K562 (cell line): ENCODE results near the gene SEC23IP. TPM values are rescaled to one million over a fixed set of nuclear protein-coding genes. Genes with fewer than 3 reads are reported as not detected.

ENCODE experiments used
- BMI1 ChIP-seq: fragments of 150-350 bp; IDR thresholded peaks from 2 replicates; pipeline ENCODE4 v1.6.1; 2014; ENCODE audit warnings: low read length
- BRF1 ChIP-seq: IDR thresholded peaks from 3 replicates; pipeline ENCODE4 v1.6.1; 2011; ENCODE audit warnings: borderline replicate concordance, mild to moderate bottlenecking; ENCODE audit not compliant: insufficient read length; ENCODE audit errors: extremely low read depth
- CBFA2T3 ChIP-seq: fragments of 450-650 bp; IDR thresholded peaks from 2 replicates; pipeline ENCODE4 v1.6.1; 2017
- GABPB2 ChIP-seq: fragments of 250-450 bp; sonication (Bioruptor Pico); conservative IDR thresholded peaks from 2 replicates; pipeline ENCODE4 v1.5.1; 2021; ENCODE audit warnings: mild to moderate bottlenecking
- IFI16 ChIP-seq: fragments of 250-450 bp; sonication (Bioruptor Pico); IDR thresholded peaks from 2 replicates; pipeline ENCODE4 v2.1.2; 2022; ENCODE audit warnings: mild to moderate bottlenecking, inconsistent platforms
- MAFG ChIP-seq: fragments of 450-650 bp; conservative IDR thresholded peaks from 2 replicates; pipeline ENCODE4 v1.6.1; 2016; ENCODE audit warnings: missing genetic modification characterization, missing compliant biosample characterization
- NBN ChIP-seq: fragments of 450-650 bp; IDR thresholded peaks from 2 replicates; pipeline ENCODE4 v1.6.1; 2016; ENCODE audit warnings: low read depth, mild to moderate bottlenecking
- NELFE ChIP-seq: IDR thresholded peaks from 2 replicates; pipeline ENCODE4 v1.6.1; 2011; ENCODE audit warnings: mild to moderate bottlenecking; ENCODE audit not compliant: insufficient read depth, insufficient read length
- NR2C1 ChIP-seq, 2 experiments: fragments of 450-650 bp; IDR thresholded peaks; 2 replicates each; pipeline ENCODE4 v1.6.1; 2017; ENCODE audit warnings: mild to moderate bottlenecking in 2 of 2, antibody characterized with exemption in 1 of 2, inconsistent platforms in 1 of 2, missing compliant biosample characterization in 1 of 2, missing genetic modification characterization in 1 of 2
- PHTF2 ChIP-seq: fragments of 250-450 bp; sonication (Bioruptor Pico); IDR thresholded peaks from 2 replicates; pipeline ENCODE4 v1.5.0; 2021; ENCODE audit warnings: mild to moderate bottlenecking
- RHOXF2B ChIP-seq: fragments of 250-450 bp; sonication (Bioruptor Pico); conservative IDR thresholded peaks from 2 replicates; pipeline ENCODE4 v1.5.1; 2021
- U2AF1 ChIP-seq: fragments of 200-400 bp; formaldehyde crosslinking; optimal IDR thresholded peaks from 2 replicates; pipeline ENCODE3; 2017; ENCODE audit warnings: mild to moderate bottlenecking, low read depth, low read length, moderate library complexity
- ZNF212 ChIP-seq: fragments of 450-650 bp; formaldehyde crosslinking; IDR thresholded peaks from 2 replicates; pipeline ENCODE4 v1.4.0; 2020; ENCODE audit warnings: mild to moderate bottlenecking
- ZNF77 ChIP-seq: fragments of 250-450 bp; sonication (Bioruptor Pico); IDR thresholded peaks from 2 replicates; pipeline ENCODE4 v1.5.0; 2020
- polyA plus RNA-seq, 8 experiments: library from polyadenylated mRNA; depleted of rRNA in 4 of 8; stranded (reverse) in 5 of 8; unstranded in 3 of 8; fragments of >200 nt; fragmentation: Nextera tagmentation in 2 of 8; fragmentation: Illumina TruSeq in 1 of 8; extraction: Ambion mirVana in 2 of 8; extraction: Trizol in 1 of 8; gene quantifications; 2 replicates each; pipeline versions ENCODE4 v1.2.1 to v1.2.3, GENCODE V29; 2011 to 2014; ENCODE audit warnings: inconsistent platforms in 1 of 8, missing spikeins in 1 of 8
- total RNA-seq, 7 experiments: library from RNA; depleted of rRNA in 6 of 7; stranded (reverse); fragments of >200 nt in 6 of 7; fragmentation: Illumina TruSeq in 2 of 7; extraction: Trizol in 2 of 7; gene quantifications; 2 replicates each; pipeline versions ENCODE4 v1.2.1 to v1.2.3, GENCODE V29; 2011 to 2021; ENCODE audit warnings: low replicate concordance in 1 of 7
- TF ChIP-seq, protein P1 (sequence below): sonication (generic); formaldehyde crosslinking; IDR thresholded peaks from 2 replicates; pipeline ENCODE4 v1.8.1; 2023; ENCODE audit warnings: mild to moderate bottlenecking, missing genetic modification reagents
- TF ChIP-seq, protein P2 (sequence below): sonication (generic); formaldehyde crosslinking; IDR thresholded peaks from 2 replicates; pipeline ENCODE4 v1.8.0; 2022; ENCODE audit warnings: mild to moderate bottlenecking, missing genetic modification reagents
- TF ChIP-seq, protein P3 (sequence below): sonication (generic); formaldehyde crosslinking; IDR thresholded peaks from 2 replicates; pipeline ENCODE4 v1.8.1; 2023; ENCODE audit warnings: missing genetic modification reagents, mild to moderate bottlenecking, borderline replicate concordance
- TF ChIP-seq, protein P4 (sequence below): sonication (generic); formaldehyde crosslinking; IDR thresholded peaks from 2 replicates; pipeline ENCODE4 v1.8.0; 2022; ENCODE audit warnings: mild to moderate bottlenecking, low read depth, missing genetic modification reagents
- TF ChIP-seq, protein P5 (sequence below): fragments of 250-450 bp; sonication (Bioruptor Pico); IDR thresholded peaks from 2 replicates; pipeline ENCODE4 v1.8.0; 2021; ENCODE audit warnings: borderline replicate concordance, mild to moderate bottlenecking, moderate library complexity; ENCODE audit not compliant: poor library complexity, severe bottlenecking

Gene SEC23IP
- total and polyA plus RNA-seq, 9 of the 15 experiments (the other 6 are each of a cell fraction or from before 2014, with no cell fraction given), result 15.8 to 38.4 (median 22.5) TPM

DNA sequence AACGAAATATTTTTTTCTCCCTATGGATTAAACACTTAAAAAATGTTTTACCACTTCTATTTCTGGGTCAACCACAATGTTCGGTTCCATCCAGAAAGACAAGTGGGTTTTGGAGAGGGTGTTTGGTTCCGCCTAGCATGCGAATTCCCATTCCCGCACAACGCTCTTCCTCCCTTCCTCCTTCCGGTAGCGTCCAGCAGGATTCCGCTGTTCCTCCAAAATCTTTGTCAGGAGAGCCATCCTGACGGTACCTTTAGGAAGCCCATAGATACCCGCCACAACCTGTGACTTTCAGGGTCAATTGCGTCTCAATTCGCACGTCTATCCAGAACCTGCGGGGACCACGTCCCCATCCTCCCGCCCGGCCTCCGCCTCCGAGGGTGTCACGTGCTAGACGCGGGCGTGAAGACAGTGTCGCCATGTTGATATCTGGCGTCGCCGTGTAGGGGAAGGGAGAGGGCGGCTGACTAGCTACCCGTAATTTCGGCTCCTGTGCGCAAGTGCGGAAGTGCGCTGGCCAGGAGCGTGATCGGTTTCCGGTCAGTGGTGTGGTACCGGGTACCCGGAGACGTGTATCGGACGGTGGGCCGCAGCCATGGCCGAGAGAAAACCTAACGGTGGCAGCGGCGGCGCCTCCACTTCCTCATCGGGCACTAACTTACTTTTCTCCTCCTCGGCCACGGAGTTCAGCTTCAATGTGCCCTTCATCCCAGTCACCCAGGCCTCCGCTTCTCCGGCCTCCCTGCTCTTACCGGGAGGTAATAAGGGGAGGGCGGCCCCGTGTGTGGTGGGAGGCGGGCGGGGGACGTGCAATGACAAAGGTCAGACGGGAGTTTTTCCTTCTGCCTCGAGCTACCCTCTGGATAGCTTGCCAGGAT lies at the start of gene SEC23IP (continued):
- TF ChIP-seq U2AF1 (no peak), CBFA2T3 (no peak), RHOXF2B (CRISPR knock-in tag) (no peak), ZNF212 (CRISPR knock-in tag) (no peak), NELFE (no peak), IFI16 (no peak), PHTF2 (CRISPR knock-in tag) (no peak), MAFG (no peak), NR2C1 (IDR thresholded peaks at IDR 0.05) (peak; percentile 53; the same call in 1 of the 2 replicates), NR2C1 (tag; IDR thresholded peaks at IDR 0.05) (0 out of 2 replicates have a peak, but pooled peaks have one; percentile 33), GABPB2 (CRISPR knock-in tag) (no peak), ZNF77 (CRISPR knock-in tag) (no peak), BMI1 (no peak), BRF1 (no peak), NBN (no peak; the same call in 1 of the 2 replicates)
- TF ChIP-seq, protein P1, sequence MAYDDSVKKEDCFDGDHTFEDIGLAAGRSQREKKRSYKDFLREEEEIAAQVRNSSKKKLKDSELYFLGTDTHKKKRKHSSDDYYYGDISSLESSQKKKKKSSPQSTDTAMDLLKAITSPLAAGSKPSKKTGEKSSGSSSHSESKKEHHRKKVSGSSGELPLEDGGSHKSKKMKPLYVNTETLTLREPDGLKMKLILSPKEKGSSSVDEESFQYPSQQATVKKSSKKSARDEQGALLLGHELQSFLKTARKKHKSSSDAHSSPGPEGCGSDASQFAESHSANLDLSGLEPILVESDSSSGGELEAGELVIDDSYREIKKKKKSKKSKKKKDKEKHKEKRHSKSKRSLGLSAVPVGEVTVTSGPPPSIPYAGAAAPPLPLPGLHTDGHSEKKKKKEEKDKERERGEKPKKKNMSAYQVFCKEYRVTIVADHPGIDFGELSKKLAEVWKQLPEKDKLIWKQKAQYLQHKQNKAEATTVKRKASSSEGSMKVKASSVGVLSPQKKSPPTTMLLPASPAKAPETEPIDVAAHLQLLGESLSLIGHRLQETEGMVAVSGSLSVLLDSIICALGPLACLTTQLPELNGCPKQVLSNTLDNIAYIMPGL (CRISPR knock-in tag), result no peak
- TF ChIP-seq, protein P2, sequence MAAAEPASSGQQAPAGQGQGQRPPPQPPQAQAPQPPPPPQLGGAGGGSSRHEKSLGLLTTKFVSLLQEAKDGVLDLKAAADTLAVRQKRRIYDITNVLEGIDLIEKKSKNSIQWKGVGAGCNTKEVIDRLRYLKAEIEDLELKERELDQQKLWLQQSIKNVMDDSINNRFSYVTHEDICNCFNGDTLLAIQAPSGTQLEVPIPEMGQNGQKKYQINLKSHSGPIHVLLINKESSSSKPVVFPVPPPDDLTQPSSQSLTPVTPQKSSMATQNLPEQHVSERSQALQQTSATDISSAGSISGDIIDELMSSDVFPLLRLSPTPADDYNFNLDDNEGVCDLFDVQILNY, result no peak
- TF ChIP-seq, protein P3, sequence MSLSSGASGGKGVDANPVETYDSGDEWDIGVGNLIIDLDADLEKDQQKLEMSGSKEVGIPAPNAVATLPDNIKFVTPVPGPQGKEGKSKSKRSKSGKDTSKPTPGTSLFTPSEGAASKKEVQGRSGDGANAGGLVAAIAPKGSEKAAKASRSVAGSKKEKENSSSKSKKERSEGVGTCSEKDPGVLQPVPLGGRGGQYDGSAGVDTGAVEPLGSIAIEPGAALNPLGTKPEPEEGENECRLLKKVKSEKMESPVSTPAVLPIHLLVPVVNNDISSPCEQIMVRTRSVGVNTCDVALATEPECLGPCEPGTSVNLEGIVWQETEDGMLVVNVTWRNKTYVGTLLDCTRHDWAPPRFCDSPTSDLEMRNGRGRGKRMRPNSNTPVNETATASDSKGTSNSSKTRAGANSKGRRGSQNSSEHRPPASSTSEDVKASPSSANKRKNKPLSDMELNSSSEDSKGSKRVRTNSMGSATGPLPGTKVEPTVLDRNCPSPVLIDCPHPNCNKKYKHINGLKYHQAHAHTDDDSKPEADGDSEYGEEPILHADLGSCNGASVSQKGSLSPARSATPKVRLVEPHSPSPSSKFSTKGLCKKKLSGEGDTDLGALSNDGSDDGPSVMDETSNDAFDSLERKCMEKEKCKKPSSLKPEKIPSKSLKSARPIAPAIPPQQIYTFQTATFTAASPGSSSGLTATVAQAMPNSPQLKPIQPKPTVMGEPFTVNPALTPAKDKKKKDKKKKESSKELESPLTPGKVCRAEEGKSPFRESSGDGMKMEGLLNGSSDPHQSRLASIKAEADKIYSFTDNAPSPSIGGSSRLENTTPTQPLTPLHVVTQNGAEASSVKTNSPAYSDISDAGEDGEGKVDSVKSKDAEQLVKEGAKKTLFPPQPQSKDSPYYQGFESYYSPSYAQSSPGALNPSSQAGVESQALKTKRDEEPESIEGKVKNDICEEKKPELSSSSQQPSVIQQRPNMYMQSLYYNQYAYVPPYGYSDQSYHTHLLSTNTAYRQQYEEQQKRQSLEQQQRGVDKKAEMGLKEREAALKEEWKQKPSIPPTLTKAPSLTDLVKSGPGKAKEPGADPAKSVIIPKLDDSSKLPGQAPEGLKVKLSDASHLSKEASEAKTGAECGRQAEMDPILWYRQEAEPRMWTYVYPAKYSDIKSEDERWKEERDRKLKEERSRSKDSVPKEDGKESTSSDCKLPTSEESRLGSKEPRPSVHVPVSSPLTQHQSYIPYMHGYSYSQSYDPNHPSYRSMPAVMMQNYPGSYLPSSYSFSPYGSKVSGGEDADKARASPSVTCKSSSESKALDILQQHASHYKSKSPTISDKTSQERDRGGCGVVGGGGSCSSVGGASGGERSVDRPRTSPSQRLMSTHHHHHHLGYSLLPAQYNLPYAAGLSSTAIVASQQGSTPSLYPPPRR (CRISPR knock-in tag), result no peak
- TF ChIP-seq, protein P4, sequence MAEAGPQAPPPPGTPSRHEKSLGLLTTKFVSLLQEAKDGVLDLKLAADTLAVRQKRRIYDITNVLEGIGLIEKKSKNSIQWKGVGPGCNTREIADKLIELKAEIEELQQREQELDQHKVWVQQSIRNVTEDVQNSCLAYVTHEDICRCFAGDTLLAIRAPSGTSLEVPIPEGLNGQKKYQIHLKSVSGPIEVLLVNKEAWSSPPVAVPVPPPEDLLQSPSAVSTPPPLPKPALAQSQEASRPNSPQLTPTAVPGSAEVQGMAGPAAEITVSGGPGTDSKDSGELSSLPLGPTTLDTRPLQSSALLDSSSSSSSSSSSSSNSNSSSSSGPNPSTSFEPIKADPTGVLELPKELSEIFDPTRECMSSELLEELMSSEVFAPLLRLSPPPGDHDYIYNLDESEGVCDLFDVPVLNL (CRISPR knock-in tag), result no peak
- TF ChIP-seq, protein P5, sequence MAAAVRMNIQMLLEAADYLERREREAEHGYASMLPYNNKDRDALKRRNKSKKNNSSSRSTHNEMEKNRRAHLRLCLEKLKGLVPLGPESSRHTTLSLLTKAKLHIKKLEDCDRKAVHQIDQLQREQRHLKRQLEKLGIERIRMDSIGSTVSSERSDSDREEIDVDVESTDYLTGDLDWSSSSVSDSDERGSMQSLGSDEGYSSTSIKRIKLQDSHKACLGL (CRISPR knock-in tag), result no peak
